GM23338 (cell line): ENCODE results near the gene GAREM2. TPM values are rescaled to one million over a fixed set of nuclear protein-coding genes. Genes with fewer than 3 reads are reported as not detected.

ENCODE experiments used
- ATAC-seq: fragments of 200-7000 bp; cut with Tn5 transposase; 3 replicates; pipeline ENCODE4 v1.9.1; 2020
- DNase-seq: peaks from one replicate; pipeline ENCODE4 v3.0.0-alpha.2; 2015; ENCODE audit warnings: low spot score
- H2AFZ ChIP-seq: fragments of 200-600 bp; sonication (generic); 2 replicates; pipeline ENCODE4 v1.8.0; 2016; ENCODE audit warnings: antibody characterized with exemption, mild to moderate bottlenecking, moderate library complexity
- H3F3A ChIP-seq: fragments of 200-600 bp; sonication (generic); replicated peaks from 2 replicates; pipeline ENCODE4 v1.8.0; 2017; ENCODE audit warnings: antibody characterized with exemption, mixed run types, low read depth
- H3K27ac ChIP-seq: fragments of 200-600 bp; sonication (generic); 2 replicates; pipeline ENCODE4 v1.6.1; 2016; ENCODE audit warnings: low read depth
- H3K27me3 ChIP-seq: fragments of 200-600 bp; sonication (generic); 2 replicates; pipeline ENCODE4 v1.8.0; 2016; ENCODE audit warnings: mild to moderate bottlenecking, mixed run types, moderate library complexity; ENCODE audit not compliant: insufficient read depth
- H3K36me3 ChIP-seq: fragments of 200-600 bp; sonication (generic); 2 replicates; pipeline ENCODE4 v1.8.0; 2016; ENCODE audit warnings: mild to moderate bottlenecking; ENCODE audit not compliant: insufficient read depth
- H3K4me1 ChIP-seq: fragments of 200-600 bp; sonication (generic); 2 replicates; pipeline ENCODE4 v1.8.0; 2016; ENCODE audit warnings: mild to moderate bottlenecking, moderate library complexity; ENCODE audit not compliant: insufficient read depth
- H3K4me2 ChIP-seq: fragments of 200-600 bp; sonication (generic); 2 replicates; pipeline ENCODE4 v1.7.1; 2017; ENCODE audit warnings: mixed run types
- H3K4me3 ChIP-seq: fragments of 200-600 bp; sonication (generic); 2 replicates; pipeline ENCODE4 v1.6.1; 2016; ENCODE audit warnings: mixed run types
- H3K79me2 ChIP-seq: fragments of 200-600 bp; sonication (generic); replicated peaks from 2 replicates; pipeline ENCODE4 v1.8.0; 2017; ENCODE audit warnings: mild to moderate bottlenecking; ENCODE audit not compliant: insufficient read depth
- H3K9me2 ChIP-seq: fragments of 200-600 bp; sonication (generic); 2 replicates; pipeline ENCODE4 v1.8.0; 2017; ENCODE audit not compliant: insufficient read depth
- H4K20me1 ChIP-seq: fragments of 200-600 bp; sonication (generic); replicated peaks from 2 replicates; pipeline ENCODE4 v1.8.0; 2017; ENCODE audit warnings: mild to moderate bottlenecking; ENCODE audit not compliant: insufficient read depth
- H3K27ac Mint-ChIP-seq: 2 replicates; pipeline ENCODE4 v1.8.0; 2020; ENCODE audit warnings: inconsistent platforms, mild to moderate bottlenecking, moderate library complexity, mixed read lengths
- H3K27me3 Mint-ChIP-seq: 3 replicates; pipeline ENCODE4 v1.8.0; 2022; ENCODE audit warnings: low read depth, mild to moderate bottlenecking, moderate library complexity, mixed read lengths, inconsistent platforms; ENCODE audit not compliant: insufficient read depth, poor library complexity
- H3K36me3 Mint-ChIP-seq: 3 replicates; pipeline ENCODE4 v1.8.0; 2021; ENCODE audit warnings: low read depth, mild to moderate bottlenecking, inconsistent platforms, moderate library complexity, mixed read lengths
- H3K4me1 Mint-ChIP-seq: 3 replicates; pipeline ENCODE4 v1.8.0; 2020; ENCODE audit warnings: mild to moderate bottlenecking, inconsistent platforms, mixed read lengths
- H3K4me3 Mint-ChIP-seq: 3 replicates; pipeline ENCODE4 v1.8.0; 2021; ENCODE audit warnings: moderate library complexity, mild to moderate bottlenecking, inconsistent platforms, mixed read lengths
- H3K9me3 Mint-ChIP-seq: 3 replicates; pipeline ENCODE4 v1.8.0; 2020; ENCODE audit warnings: moderate library complexity, mild to moderate bottlenecking, inconsistent platforms, mixed read lengths
- CREB1 ChIP-seq: fragments of 250-450 bp; sonication (Bioruptor Pico); IDR thresholded peaks from 2 replicates; pipeline ENCODE4 v1.5.0; 2020; ENCODE audit warnings: low read depth, mild to moderate bottlenecking, moderate library complexity
- EZH2 ChIP-seq: fragments of 200-600 bp; sonication (generic); IDR thresholded peaks from one replicate; pipeline ENCODE4 v1.8.0; 2017; ENCODE audit warnings: antibody characterized with exemption, mild to moderate bottlenecking, low read depth; ENCODE audit not compliant: unreplicated experiment
- JUNB ChIP-seq: IDR thresholded peaks from one replicate; pipeline ENCODE4 v1.6.1; 2016; ENCODE audit warnings: antibody characterized with exemption; ENCODE audit not compliant: unreplicated experiment
- NANOG ChIP-seq: IDR thresholded peaks from 2 replicates; pipeline ENCODE4 v1.6.1; 2016; ENCODE audit warnings: antibody characterized with exemption, borderline replicate concordance
- POLR2AphosphoS5 ChIP-seq: IDR thresholded peaks from 2 replicates; pipeline ENCODE4 v1.6.1; 2016; ENCODE audit warnings: antibody characterized with exemption, low read depth
- STAT1 ChIP-seq: IDR thresholded peaks from one replicate; pipeline ENCODE4 v1.6.1; 2016; ENCODE audit warnings: antibody characterized with exemption; ENCODE audit not compliant: unreplicated experiment
- ZNF331 ChIP-seq: fragments of 250-450 bp; sonication (Bioruptor Pico); IDR thresholded peaks from 2 replicates; pipeline ENCODE4 v1.5.0; 2020; ENCODE audit warnings: low read depth, mild to moderate bottlenecking, moderate library complexity
- polyA plus RNA-seq: library from polyadenylated mRNA; unstranded; fragments of >200 nt; fragmentation: Nextera tagmentation; extraction: Ambion mirVana; gene quantifications from 2 replicates; pipeline ENCODE4 v1.2.1, GENCODE V29; 2016
- total RNA-seq: library from RNA; depleted of rRNA; stranded (reverse); fragments of >200 nt; shearing (Covaris generic); gene quantifications from 2 replicates; pipeline ENCODE4 v1.2.3, GENCODE V29; 2014
- TF ChIP-seq, protein P1 (sequence below), 2 experiments: fragments of 200-600 bp in 1 of 2; sonication (generic) in 1 of 2; conservative IDR thresholded peaks; 2 replicates each; pipeline versions ENCODE4 v1.5.1 to v1.6.1; 2016 to 2017; ENCODE audit warnings: antibody characterized with exemption in 2 of 2, low read depth in 2 of 2, mild to moderate bottlenecking in 2 of 2, moderate library complexity in 1 of 2
- TF ChIP-seq, protein P2 (sequence below): IDR thresholded peaks from one replicate; pipeline ENCODE4 v1.6.1; 2018; ENCODE audit warnings: antibody characterized with exemption; ENCODE audit not compliant: unreplicated experiment
- TF ChIP-seq, protein P3 (sequence below): fragments of 250-450 bp; sonication (Bioruptor Pico); IDR thresholded peaks from 2 replicates; pipeline ENCODE4 v1.5.0; 2020; ENCODE audit warnings: mild to moderate bottlenecking, moderate library complexity
- TF ChIP-seq, protein P4 (sequence below): IDR thresholded peaks from 2 replicates; pipeline ENCODE4 v1.6.1; 2016; ENCODE audit warnings: antibody characterized with exemption

Gene GAREM2
- total and polyA plus RNA-seq, 2 experiments from 2014 or later, result 3.8 to 23.8 TPM

DNA sequence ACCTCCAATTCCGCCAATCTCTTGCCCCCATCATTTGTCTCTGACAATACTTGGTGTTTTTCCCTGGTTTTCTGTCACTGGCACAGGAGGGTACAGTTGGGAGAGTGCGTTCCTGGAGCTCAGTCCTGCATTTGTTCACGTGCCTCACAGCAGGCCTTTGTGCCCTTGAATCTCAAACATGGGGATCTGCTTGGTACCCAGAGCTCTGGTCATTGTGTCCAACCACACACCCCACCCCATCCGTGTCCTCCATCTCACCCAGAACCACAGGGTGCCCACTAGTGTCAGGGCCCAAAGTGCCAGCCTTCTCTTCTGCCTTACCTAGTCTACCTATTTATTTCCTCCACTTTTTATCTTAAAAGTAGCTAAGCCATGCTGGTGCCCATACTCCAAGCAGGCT is 16.2 kb downstream of the GAREM2 start:
- H3F3A ChIP-seq, result peaks cover 13% of the 10 kb centered on the region; the same call in 1 of the 2 replicates
- Mint-ChIP-seq H3K4me1 (peaks cover 5% of the 10 kb centered on the region), H3K36me3 (peaks cover 44% of the 10 kb centered on the region), H3K4me3 (no peak overlapping the region), H3K27me3 (peaks cover 12% of the 10 kb centered on the region), H3K9me3 (no peaks in the 10 kb centered on the region), H3K27ac (no peak overlapping the region)
- no peaks in the 10 kb centered on the region for H3K9me2 ChIP-seq
- H3K4me2 ChIP-seq, result no peak overlapping the region
- H3K4me3 ChIP-seq, result no peak overlapping the region
- no peak overlapping the region for H3K27ac ChIP-seq
- TF ChIP-seq NANOG (no peak), STAT1 (no peak), ZNF331 (CRISPR knock-in tag) (no peak), CREB1 (CRISPR knock-in tag) (no peak), JUNB (no peak), POLR2AphosphoS5 (no peak), EZH2 (no peak)
- TF ChIP-seq, protein P1, sequence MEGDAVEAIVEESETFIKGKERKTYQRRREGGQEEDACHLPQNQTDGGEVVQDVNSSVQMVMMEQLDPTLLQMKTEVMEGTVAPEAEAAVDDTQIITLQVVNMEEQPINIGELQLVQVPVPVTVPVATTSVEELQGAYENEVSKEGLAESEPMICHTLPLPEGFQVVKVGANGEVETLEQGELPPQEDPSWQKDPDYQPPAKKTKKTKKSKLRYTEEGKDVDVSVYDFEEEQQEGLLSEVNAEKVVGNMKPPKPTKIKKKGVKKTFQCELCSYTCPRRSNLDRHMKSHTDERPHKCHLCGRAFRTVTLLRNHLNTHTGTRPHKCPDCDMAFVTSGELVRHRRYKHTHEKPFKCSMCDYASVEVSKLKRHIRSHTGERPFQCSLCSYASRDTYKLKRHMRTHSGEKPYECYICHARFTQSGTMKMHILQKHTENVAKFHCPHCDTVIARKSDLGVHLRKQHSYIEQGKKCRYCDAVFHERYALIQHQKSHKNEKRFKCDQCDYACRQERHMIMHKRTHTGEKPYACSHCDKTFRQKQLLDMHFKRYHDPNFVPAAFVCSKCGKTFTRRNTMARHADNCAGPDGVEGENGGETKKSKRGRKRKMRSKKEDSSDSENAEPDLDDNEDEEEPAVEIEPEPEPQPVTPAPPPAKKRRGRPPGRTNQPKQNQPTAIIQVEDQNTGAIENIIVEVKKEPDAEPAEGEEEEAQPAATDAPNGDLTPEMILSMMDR (conservative IDR thresholded peaks at IDR 0.05; ENCODE audit: low read depth in 2 of 2), result no peak
- TF ChIP-seq, protein P2, sequence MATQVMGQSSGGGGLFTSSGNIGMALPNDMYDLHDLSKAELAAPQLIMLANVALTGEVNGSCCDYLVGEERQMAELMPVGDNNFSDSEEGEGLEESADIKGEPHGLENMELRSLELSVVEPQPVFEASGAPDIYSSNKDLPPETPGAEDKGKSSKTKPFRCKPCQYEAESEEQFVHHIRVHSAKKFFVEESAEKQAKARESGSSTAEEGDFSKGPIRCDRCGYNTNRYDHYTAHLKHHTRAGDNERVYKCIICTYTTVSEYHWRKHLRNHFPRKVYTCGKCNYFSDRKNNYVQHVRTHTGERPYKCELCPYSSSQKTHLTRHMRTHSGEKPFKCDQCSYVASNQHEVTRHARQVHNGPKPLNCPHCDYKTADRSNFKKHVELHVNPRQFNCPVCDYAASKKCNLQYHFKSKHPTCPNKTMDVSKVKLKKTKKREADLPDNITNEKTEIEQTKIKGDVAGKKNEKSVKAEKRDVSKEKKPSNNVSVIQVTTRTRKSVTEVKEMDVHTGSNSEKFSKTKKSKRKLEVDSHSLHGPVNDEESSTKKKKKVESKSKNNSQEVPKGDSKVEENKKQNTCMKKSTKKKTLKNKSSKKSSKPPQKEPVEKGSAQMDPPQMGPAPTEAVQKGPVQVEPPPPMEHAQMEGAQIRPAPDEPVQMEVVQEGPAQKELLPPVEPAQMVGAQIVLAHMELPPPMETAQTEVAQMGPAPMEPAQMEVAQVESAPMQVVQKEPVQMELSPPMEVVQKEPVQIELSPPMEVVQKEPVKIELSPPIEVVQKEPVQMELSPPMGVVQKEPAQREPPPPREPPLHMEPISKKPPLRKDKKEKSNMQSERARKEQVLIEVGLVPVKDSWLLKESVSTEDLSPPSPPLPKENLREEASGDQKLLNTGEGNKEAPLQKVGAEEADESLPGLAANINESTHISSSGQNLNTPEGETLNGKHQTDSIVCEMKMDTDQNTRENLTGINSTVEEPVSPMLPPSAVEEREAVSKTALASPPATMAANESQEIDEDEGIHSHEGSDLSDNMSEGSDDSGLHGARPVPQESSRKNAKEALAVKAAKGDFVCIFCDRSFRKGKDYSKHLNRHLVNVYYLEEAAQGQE, result no peak
- TF ChIP-seq, protein P3, sequence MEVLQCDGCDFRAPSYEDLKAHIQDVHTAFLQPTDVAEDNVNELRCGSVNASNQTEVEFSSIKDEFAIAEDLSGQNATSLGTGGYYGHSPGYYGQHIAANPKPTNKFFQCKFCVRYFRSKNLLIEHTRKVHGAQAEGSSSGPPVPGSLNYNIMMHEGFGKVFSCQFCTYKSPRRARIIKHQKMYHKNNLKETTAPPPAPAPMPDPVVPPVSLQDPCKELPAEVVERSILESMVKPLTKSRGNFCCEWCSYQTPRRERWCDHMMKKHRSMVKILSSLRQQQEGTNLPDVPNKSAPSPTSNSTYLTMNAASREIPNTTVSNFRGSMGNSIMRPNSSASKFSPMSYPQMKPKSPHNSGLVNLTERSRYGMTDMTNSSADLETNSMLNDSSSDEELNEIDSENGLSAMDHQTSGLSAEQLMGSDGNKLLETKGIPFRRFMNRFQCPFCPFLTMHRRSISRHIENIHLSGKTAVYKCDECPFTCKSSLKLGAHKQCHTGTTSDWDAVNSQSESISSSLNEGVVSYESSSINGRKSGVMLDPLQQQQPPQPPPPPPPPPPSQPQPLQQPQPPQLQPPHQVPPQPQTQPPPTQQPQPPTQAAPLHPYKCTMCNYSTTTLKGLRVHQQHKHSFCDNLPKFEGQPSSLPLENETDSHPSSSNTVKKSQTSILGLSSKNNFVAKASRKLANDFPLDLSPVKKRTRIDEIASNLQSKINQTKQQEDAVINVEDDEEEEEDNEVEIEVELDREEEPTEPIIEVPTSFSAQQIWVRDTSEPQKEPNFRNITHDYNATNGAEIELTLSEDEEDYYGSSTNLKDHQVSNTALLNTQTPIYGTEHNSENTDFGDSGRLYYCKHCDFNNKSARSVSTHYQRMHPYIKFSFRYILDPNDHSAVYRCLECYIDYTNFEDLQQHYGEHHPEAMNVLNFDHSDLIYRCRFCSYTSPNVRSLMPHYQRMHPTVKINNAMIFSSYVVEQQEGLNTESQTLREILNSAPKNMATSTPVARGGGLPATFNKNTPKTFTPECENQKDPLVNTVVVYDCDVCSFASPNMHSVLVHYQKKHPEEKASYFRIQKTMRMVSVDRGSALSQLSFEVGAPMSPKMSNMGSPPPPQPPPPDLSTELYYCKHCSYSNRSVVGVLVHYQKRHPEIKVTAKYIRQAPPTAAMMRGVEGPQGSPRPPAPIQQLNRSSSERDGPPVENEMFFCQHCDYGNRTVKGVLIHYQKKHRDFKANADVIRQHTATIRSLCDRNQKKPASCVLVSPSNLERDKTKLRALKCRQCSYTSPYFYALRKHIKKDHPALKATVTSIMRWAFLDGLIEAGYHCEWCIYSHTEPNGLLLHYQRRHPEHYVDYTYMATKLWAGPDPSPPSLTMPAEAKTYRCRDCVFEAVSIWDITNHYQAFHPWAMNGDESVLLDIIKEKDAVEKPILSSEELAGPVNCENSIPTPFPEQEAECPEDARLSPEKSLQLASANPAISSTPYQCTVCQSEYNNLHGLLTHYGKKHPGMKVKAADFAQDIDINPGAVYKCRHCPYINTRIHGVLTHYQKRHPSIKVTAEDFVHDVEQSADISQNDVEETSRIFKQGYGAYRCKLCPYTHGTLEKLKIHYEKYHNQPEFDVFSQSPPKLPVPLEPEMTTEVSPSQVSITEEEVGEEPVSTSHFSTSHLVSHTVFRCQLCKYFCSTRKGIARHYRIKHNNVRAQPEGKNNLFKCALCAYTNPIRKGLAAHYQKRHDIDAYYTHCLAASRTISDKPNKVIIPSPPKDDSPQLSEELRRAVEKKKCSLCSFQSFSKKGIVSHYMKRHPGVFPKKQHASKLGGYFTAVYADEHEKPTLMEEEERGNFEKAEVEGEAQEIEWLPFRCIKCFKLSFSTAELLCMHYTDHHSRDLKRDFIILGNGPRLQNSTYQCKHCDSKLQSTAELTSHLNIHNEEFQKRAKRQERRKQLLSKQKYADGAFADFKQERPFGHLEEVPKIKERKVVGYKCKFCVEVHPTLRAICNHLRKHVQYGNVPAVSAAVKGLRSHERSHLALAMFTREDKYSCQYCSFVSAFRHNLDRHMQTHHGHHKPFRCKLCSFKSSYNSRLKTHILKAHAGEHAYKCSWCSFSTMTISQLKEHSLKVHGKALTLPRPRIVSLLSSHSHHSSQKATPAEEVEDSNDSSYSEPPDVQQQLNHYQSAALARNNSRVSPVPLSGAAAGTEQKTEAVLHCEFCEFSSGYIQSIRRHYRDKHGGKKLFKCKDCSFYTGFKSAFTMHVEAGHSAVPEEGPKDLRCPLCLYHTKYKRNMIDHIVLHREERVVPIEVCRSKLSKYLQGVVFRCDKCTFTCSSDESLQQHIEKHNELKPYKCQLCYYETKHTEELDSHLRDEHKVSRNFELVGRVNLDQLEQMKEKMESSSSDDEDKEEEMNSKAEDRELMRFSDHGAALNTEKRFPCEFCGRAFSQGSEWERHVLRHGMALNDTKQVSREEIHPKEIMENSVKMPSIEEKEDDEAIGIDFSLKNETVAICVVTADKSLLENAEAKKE (CRISPR knock-in tag), result no peak
- TF ChIP-seq, protein P4, sequence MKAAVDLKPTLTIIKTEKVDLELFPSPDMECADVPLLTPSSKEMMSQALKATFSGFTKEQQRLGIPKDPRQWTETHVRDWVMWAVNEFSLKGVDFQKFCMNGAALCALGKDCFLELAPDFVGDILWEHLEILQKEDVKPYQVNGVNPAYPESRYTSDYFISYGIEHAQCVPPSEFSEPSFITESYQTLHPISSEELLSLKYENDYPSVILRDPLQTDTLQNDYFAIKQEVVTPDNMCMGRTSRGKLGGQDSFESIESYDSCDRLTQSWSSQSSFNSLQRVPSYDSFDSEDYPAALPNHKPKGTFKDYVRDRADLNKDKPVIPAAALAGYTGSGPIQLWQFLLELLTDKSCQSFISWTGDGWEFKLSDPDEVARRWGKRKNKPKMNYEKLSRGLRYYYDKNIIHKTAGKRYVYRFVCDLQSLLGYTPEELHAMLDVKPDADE, result no peak
- H3K4me1 ChIP-seq, result peaks cover 3% of the 10 kb centered on the region; the same call in 1 of the 2 replicates
- peaks cover 9% of the 10 kb centered on the region for H3K36me3 ChIP-seq
- no peak overlapping the region for H2AFZ ChIP-seq
- no peaks in the 10 kb centered on the region for H3K79me2 ChIP-seq
- H4K20me1 ChIP-seq, result peaks cover 10% of the 10 kb centered on the region
- DNase-seq (no peak), ATAC-seq (no peak)
- peaks cover 6% of the 10 kb centered on the region for H3K27me3 ChIP-seq
